ENCODE measurements around the gene CD81. TPM values are rescaled to one million over a fixed set of nuclear protein-coding genes. Genes with fewer than 3 reads are reported as not detected.
A peak's percentile ranks its signal among the peaks of the same experiment; 100 is the strongest.

Gene CD81
- total RNA-seq, 1 experiment from 2014 or later = 237 TPM

- TF ChIP-seq HMGXB4 (CRISPR knock-in tag; IDR thresholded peaks at IDR 0.05) (peak; percentile 62; the same call in 1 of the 2 replicates), MXD4 (CRISPR knock-in tag; IDR thresholded peaks at IDR 0.05; ENCODE audit: borderline replicate concordance) (no peak), PRDM15 (CRISPR knock-in tag; IDR thresholded peaks at IDR 0.05) (0 out of 2 replicates have a peak, but pooled peaks have one; percentile 14), FOXP4 (CRISPR knock-in tag; IDR thresholded peaks at IDR 0.05) (peak; percentile 74; the same call in 1 of the 2 replicates), NR3C1 (CRISPR knock-in tag; conservative IDR thresholded peaks at IDR 0.05; ENCODE audit: low read depth) (no peak), JAZF1 (CRISPR knock-in tag; IDR thresholded peaks at IDR 0.05) (no peak), NR2C2 (CRISPR knock-in tag; IDR thresholded peaks at IDR 0.05) (no peak), NFE2L1 (CRISPR knock-in tag; IDR thresholded peaks at IDR 0.05) (no peak), ZSCAN18 (CRISPR knock-in tag; IDR thresholded peaks at IDR 0.05) (no peak), EMX1 (CRISPR knock-in tag; IDR thresholded peaks at IDR 0.05) (0 out of 2 replicates have a peak, but pooled peaks have one; percentile 51), ZNF121 (CRISPR knock-in tag; IDR thresholded peaks at IDR 0.05) (no peak), CREM (CRISPR knock-in tag; IDR thresholded peaks at IDR 0.05) (peak; percentile 94)
Measured at GRCh38 chr11:2400069-2400761, 23.1 kb downstream of the CD81 start, which contains the start of gene TSSC4 (continued).

- no peak for TF ChIP-seq FOXK1 (CRISPR knock-in tag; IDR thresholded peaks at IDR 0.05)
- TF ChIP-seq RELA (CRISPR knock-in tag; IDR thresholded peaks at IDR 0.05; ENCODE audit: borderline replicate concordance) = 0 out of 2 replicates have a peak, but pooled peaks have one; percentile 40
- H3K27me3 Mint-ChIP-seq (ENCODE audit: low read depth) = no peaks in the 10 kb centered on the region
- H3K9me3 Mint-ChIP-seq = no peaks in the 10 kb centered on the region
- peaks cover 15% of the 10 kb centered on the region for H3K36me3 Mint-ChIP-seq
- POLR2A ChIA-PET = interaction anchor here (0.6 to 2.3 kb wide), 10 partner anchors 10 to 509 kb away, joined by 3 to 7 read pairs (median 4); no protein-coding TSS in a partner anchor
- CTCF ChIA-PET = interaction anchor here (0.6 to 7.7 kb wide), 22 partner anchors 8 to 568 kb away, joined by 3 to 81 read pairs (median 4); partner anchors contain the start of gene CD81
- DNase-seq (ENCODE audit: low spot score) (no peak), ATAC-seq (no peak)
- H3K4me1 Mint-ChIP-seq = peaks cover 5% of the 10 kb centered on the region; the same call in 1 of the 2 replicates
- peak overlapping the region; percentile 83 for H3K4me3 Mint-ChIP-seq
- no peak overlapping the region for H3K27ac Mint-ChIP-seq
Measured at GRCh38 chr11:2400762-2401435, 23.8 kb downstream of the CD81 start.

Measured in WTC11 (cell line).